ENCODE measurements around the gene RNF6. TPM values are rescaled to one million over a fixed set of nuclear protein-coding genes. Genes with fewer than 3 reads are reported as not detected.

RNF6 gene
- total RNA-seq, 2 donors from 2014 or later, result 24.5 to 30.9 TPM

DNA sequence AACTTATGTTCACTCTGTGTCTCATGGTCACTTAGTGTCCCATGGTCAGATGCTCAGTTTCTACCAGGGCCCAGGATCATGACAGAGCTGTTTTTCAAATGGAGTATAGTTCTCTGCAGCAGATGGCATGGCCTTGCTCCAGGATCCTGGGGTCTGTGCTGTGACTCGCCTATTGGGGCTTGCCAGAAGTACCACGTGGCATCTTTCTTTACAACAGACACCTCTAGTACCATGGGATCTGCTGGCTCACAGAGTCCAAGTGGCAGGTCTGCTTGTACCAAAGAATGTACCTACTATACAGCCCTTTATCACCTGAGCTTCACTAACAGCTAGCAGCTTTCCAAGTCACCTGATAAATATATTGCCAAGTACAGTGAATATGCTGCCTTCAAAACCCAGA, 6.0 kb upstream of the RNF6 start:
- intact Hi-C loops (cut with DNase I), result no loop called here
- DNase-seq (ENCODE audit: low spot score), result no peak

DNA sequence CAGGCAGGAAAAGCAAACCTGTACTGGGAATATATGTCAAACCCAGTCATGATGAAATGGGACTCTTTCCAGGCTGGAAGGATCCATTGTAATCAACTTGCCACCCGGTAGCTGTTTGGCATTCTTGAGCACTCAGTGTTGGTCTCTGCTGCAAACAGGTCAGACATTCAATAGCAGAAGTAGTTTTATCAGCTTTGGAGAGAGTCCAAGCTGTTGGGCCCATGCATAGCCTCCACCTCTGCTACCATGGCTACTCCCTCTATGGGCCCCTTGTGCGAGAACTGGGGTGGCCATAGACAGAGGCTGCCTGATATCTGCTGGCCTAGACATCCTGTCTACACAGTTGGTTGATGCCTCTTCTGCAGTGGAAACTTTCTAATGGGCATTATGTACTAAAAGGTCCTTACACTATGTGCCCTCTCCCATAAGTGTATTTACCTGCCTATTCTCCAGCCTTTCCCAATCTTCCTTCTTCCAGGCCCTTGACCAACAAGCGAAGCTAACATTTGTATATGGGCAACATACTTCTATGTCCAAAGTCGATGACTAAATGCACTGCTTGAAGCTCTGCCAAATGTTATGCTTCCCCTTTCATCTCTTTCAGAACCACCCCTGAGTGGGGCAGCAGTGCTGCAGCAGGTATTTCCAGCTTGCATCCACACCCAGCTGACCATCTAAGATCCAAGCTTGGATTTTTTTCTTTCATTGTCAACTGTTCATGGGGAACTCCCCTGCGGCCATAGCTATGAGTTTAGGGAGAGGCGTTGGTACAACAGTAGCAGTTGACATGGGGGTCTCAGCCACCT, 5.3 kb upstream of the RNF6 start:
- intact Hi-C loops (cut with DNase I), result no loop called here
- DNase-seq (ENCODE audit: low spot score), result no peak

DNA sequence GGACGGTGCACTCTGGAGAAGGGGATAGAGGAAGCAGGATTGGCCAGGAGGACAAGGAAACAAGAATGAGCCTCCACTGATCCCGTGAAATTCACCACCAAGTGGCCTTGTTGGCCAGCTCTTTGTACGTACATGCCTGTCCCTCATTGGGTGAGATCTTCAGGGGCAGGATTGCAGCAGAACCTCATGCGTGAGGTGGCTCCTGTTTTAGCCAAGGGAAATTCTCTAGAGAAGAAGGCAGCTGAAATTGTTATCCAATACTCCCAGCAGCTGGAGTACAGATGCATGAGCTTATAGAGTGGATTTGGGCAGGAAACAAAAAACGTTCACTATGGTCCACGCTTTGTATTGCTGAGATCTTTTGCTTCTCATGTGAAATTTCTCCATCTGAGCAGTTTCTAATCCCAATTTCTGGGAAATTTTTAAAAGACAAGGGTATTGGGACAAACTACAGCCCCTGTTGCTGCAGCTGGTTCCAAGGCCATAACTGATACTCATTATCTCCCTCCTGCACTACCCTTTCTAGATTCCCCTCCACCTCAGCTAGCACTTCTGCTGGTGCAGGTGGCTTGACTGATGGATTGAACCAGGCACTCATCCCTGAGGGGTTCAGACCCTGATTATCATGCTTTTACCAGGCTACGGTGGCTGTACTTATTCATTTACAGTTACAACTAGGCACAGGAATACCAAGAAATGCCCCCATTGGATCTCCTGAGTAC, 3.9 kb upstream of the RNF6 start:
- intact Hi-C loops (cut with DNase I), result no loop called here

GRCh38 chr13:26222520-26223046, 469 bp upstream of the RNF6 start:
- intact Hi-C loops (cut with DNase I), result no loop called here
- no peak for DNase-seq (ENCODE audit: low spot score)

More for the DNA sequence above, 3.9 kb upstream of the RNF6 start:
- no peak for DNase-seq (ENCODE audit: low spot score)

- intact Hi-C loops (cut with DNase I), result no loop called here
Measured at GRCh38 chr13:26221399-26221720, 754 bp downstream of the RNF6 start.

DNA sequence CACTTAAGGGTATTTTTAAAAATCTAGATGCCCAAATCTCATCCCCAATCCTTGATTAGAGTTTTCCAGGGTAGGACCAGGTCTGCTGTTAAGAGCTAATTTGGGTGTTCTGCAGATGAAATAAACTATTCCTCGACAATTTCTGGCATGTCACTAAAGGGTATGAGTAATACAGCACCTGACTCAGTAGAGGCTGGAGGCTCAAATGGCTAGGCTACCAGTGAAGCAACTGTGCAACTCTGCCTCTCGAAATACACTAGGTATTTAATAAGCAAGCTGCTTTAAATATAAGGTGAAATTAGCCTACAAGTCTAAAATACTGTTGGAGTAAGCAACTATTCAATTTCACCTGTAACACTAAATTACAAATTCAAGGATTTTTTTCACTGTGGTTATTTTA, 1.5 kb downstream of the RNF6 start:
- DNase-seq (ENCODE audit: low spot score), result no peak
- intact Hi-C loops (cut with DNase I), result no loop called here

More at GRCh38 chr13:26221399-26221720, 754 bp downstream of the RNF6 start:
- no peak for DNase-seq (ENCODE audit: low spot score)

DNA sequence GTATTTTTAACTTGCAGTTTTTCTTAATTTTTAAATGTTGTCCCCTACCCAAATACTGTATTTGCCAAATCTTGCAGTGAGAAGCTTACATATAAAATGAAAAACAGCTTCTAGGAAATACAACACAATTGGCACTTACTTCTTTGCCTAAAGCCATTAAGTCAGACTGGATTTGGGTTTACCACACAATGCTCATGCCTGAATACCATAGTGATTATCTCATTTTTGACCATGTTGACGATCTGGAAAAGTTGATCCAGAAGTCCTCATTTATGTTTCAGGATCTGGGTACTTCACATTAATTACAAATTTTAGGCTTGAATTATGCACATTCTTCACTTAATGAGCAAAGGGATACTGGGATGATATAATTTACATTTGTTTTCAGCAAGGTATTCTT, 2.4 kb downstream of the RNF6 start:
- intact Hi-C loops (cut with DNase I), result no loop called here
- DNase-seq (ENCODE audit: low spot score), result no peak

GRCh38 chr13:26216042-26216441, 6.1 kb downstream of the RNF6 start:
- intact Hi-C loops (cut with DNase I), result no loop called here
- DNase-seq (ENCODE audit: low spot score), result no peak

- intact Hi-C loops (cut with DNase I), result no loop called here
Measured at GRCh38 chr13:26213982-26214381, 8.1 kb downstream of the RNF6 start.

DNA sequence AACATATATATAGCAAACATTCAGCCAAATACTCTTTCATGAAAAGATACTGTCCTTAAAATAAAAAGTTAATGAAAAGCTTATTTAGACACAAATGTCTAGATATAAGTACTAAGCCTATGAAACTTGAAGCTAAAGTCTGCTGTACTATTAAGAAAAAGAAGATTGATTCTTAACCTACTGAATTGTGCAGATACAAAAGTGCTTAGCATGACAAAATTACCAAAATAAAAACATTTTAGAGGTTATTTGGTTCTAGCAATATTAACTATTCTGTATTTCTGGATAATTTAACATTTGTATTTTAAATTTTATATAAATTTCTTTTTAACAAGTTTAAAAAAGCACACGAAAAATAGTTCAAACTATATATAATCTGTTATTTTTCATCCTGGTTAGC, 8.8 kb downstream of the RNF6 start:
- no peak for DNase-seq (ENCODE audit: low spot score)
- intact Hi-C loops (cut with DNase I), result no loop called here

More at GRCh38 chr13:26213982-26214381, 8.1 kb downstream of the RNF6 start:
- no peak for DNase-seq (ENCODE audit: low spot score)

GRCh38 chr13:26208287-26208686, 13.8 kb downstream of the RNF6 start:
- no peak for DNase-seq (ENCODE audit: low spot score)
- intact Hi-C loops (cut with DNase I), result no loop called here

GRCh38 chr13:26202365-26202972, 19.6 kb downstream of the RNF6 start:
- no peak for DNase-seq (ENCODE audit: low spot score)
- intact Hi-C loops (cut with DNase I), result no loop called here

DNA sequence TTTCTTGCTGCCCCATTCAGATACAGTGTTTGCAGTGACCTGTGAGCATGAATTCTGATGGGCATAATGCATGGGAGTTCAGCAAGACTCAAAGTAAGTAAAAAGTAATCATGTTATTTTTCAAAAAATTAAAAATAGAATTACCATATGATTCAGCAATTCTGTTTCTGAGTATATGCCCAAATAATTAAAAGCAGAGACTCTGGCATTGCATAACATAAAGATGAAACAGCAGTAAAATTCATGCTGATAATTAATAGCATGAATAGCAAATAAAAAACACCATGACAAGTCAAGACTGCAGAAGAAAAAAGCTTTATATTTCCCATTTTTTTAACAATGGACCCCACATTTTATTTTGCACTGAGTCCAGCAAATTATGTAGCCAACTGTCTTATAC, 21.3 kb downstream of the RNF6 start:
- intact Hi-C loops (cut with DNase I), result no loop called here
- no peak for DNase-seq (ENCODE audit: low spot score)

DNA sequence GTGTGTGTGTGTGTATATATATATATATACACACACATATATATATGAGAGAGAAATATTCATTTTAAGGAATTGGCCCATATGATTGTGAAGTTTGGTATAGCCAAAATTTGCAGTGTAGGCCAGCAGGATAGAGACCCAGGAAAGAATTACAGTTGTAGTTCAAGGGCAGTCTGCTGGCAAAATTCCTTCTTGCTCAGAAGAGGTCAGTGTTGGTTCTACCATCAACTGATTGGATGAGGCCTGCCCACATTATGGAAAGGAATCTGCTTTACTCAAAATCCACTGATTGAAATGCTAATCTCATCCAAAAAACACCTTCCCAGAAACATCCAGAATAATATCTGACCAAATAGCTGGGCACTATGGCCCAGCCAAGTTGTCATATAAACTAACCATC, 24.0 kb downstream of the RNF6 start:
- DNase-seq (ENCODE audit: low spot score), result no peak
- intact Hi-C loops (cut with DNase I), result no loop called here

- intact Hi-C loops (cut with DNase I), result no loop called here
- no peak for DNase-seq (ENCODE audit: low spot score)
Measured at GRCh38 chr13:26197298-26197697, 24.8 kb downstream of the RNF6 start.

DNA sequence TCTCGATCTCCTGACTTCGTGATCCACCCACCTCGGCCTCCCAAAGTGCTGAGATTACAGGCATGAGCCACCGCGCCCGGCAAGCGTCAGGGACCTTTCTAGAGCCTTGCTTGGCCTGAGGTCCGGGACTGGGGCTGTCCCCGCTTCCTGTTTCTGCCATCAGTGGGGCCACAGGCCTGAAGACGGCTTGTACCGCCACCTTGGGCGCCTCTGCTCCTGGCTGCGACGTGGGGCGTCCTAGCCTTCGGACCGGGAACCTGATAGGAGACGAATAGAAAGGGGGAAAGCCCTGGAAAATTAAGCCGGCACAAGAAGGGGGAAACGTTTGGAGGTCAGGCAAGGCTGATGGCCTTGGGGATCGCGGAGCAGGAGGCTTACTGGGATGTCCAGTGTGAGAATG, 35.1 kb downstream of the RNF6 start:
- no peak for DNase-seq (ENCODE audit: low spot score)
- intact Hi-C loops (cut with DNase I), result loop anchor here in 1 of 2 donors (5.0 kb wide), 1 partner anchor 310 kb away; no protein-coding TSS in a partner anchor

DNA sequence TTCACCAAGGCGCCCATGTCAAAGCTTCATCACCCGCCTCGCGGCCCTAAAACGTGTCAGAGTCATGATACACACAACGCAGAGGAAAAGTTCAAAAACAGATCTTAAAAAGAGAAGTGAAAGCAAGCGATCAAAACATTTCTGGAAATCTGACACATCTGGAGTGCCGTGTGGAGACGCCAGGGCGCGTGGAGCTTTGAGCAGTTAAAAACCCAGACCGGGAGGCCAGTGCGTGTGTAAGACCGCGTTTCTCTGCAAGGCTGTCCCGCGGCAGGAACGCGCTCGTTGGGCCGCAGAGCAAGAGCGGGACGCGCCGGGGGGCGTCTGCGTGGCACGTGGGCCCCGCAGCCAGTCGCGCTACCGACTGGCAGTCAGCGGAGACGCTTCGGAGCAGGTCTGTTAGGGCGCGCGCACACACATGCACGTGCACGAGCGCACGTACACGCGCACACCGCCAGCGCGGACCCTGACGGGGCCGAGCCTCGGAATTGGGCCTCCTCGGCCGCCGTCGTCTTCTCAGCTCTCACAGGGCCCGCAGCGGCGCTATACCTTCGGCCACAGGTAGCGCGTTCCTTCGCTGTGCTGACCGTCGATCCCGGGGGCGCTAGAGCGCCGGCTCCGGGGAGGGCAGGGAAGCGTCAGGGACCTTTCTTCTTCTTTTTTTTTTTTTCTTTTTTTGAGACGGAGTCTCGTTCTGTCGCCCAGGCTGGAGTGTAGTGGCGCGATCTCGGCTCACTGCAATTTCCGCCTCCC, 35.8 kb downstream of the RNF6 start:
- intact Hi-C loops (cut with DNase I), result loop anchor here in 1 of 2 donors (5.0 kb wide), 1 partner anchor 311 kb away; no protein-coding TSS in a partner anchor
- peak; percentile 95 for DNase-seq (ENCODE audit: low spot score)

DNA sequence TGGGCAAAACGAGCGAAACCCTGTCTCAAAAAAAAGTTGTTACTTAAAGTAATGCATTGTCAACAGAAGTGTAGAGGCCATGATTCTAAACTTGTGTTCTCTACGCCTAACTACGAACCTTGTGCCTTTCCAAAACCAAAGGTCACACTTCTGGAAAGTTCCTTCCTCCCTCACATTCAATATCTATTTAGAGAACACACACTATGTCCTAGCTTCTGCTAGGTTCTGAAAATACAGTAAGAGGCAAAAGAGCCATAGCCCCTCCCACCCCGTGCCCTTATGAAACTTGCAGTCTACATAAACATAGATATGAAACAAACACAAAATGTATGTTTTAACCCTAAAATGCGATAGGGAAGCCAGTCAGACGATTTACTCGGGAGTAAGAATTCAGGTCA, 36.4 kb downstream of the RNF6 start:
- intact Hi-C loops (cut with DNase I), result loop anchor here in 1 of 2 donors (5.0 kb wide), 1 partner anchor 312 kb away; no protein-coding TSS in a partner anchor
- no peak for DNase-seq (ENCODE audit: low spot score)

- DNase-seq (ENCODE audit: low spot score), result no peak
- intact Hi-C loops (cut with DNase I), result loop anchor here in 1 of 2 donors (5.0 kb wide), 1 partner anchor 312 kb away; no protein-coding TSS in a partner anchor
Measured at GRCh38 chr13:26184791-26185250, 37.3 kb downstream of the RNF6 start.
